Occipital lobe (tissue), 2 donors: ENCODE measurements around the gene RRBP1. TPM values are rescaled to one million over a fixed set of nuclear protein-coding genes. Genes with fewer than 3 reads are reported as not detected.

ENCODE experiments used
- DNase-seq: peaks from one replicate; lab custom pipeline; 2025; lab: John Stamatoyannopoulos, UW
- total RNA-seq: library from RNA; depleted of rRNA; stranded (reverse); fragments of >200 nt; gene quantifications from one replicate; pipeline ENCODE4 v1.2.3, GENCODE V29; 2014

RRBP1 gene
- total RNA-seq, 1 donor from 2014 or later: 5.6 TPM

DNA sequence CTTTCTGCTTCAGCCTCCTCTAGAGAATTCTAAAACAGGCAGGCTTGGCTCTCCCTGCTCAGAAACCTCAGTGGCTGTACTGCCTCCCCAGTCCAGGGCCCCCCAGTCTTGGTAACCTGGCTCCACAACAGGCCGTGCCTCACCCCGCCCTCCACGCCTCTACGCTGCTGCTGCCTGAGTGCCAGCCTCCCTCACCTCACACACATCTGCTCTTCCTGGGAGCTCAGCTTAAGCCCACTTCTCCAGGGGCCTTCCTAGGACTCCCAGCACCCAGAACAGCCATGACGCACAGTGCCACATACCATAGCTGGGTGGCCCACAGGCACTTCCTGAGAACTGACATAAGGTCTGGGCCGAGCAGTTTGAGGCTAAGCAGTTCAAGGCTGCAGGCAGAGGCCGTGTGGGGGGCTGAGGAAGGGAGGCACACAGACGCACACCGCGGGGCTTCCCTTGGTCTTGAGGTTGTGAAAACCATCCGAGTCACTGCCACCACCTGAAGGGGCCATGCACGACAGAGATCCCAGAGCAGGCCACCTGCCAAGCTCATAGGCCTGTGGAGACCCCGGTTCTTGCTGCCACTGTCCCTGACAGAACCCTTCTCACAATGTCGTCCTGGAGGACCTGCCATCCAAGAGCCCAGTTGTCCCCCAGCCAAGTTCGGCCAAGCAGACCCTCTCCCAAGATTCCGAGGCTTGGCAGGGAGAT lies 69.6 kb downstream of the RRBP1 start:
- DNase-seq: no peak

DNA sequence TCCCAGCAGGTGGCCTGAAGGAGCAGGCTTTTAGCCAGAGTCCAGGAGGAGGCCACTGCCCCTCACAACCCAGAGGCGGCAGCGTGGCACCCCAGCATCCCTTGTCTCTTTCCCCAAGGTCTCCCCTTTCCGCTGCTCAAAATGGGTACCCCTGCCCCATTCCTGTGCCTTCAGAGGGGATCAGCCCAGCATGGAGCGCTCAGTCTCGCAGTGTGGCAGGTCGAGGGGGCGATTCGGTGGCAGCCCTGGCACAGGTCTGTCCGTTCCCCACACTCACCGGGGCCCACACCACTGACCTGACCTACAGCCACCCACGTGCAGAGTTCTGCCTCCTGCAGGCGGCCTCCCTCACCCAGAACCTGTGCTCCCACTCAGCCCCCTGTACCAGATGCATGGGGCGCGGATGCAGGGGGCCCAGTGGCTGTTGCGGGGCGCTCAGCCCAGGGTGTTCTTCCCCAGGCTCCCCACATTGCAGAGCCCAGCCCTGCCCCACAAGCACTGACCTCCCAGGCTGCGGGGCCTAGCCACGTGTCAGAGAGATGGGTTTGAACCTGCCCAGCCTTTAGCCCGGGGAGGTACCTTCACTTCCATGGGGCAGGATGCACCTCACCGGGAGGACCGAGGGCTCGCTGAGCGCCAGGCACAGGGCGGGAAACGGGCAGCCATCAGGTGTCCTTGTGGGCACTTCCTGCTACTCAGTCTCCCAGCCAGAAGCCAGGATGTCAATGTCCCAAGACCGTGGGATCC lies 70.3 kb downstream of the RRBP1 start:
- DNase-seq: no peak

DNA sequence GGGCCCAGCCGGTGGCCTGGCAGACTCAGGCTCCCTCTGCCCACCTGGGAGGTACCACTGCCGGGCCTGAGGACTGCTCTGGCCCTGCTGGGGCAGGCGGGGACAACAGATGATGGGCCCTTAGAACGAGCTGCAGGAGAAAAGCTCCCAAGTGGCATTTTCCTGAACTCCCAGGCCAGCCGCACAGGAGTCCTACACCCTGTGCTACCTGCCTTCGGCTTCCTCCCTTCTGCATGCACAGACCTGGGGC lies 70.8 kb downstream of the RRBP1 start:
- no peak for DNase-seq

DNA sequence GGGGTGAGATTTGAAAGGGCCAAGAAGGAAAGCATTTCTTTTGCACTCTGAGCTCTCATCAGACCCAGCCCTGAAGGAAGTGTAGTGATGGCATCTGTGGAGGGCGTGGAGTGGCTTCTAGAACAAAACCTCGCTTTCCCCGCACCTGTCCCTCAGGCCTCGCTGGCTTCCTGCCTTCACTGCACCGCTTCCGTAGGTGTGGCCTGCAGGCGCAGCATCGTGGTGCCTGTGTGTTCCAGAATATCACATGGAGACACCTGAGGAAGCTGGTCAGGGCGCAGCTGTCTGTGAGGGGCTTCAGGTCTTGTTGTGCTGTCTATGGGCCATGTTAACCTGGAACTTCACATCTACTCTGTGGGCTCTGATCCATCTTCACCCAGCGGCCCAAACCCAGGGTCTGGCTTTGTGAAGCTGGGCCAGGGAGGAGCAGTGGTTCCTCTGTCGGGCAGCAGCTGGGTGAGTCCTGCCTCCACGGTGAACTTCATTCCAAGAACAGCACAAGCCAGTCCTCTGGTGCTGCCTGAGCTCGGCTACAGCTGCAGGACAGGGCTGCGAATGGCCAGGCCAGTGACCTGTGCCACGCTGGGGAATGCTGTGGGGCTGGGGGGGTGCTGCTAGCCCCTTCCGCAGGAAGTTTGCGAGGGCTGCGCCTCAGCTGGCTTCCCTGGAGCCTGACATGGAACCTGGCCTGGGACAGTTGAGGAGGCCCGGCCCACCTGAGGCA lies 71.3 kb downstream of the RRBP1 start:
- no peak for DNase-seq

DNA sequence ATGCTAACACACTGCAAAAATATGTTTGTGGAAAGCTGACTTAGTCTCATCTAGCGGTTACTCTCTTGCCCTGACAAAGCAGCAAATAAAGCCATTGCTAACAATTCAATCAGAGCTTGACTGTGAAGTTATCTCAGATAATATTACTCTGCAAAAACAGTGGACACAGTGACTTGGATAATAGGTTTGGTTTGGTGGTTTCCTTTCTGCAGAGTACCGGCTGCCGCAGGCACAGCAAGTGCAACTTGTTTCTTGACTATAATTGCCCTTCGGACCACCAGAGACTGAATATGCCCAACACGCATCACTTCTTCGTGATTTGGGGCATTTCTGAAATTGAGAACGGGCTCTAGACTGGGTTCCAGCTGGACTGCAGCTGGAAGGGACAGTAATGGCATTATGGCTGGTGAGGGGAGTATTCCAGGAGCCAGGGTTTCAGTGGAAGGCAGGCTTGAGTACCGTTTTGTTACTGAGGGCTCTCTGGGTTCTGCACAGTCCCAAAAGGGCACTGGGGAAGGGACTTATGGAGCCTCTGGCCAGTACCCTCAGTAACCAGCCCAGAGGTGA lies 72.1 kb downstream of the RRBP1 start:
- DNase-seq: no peak

DNA sequence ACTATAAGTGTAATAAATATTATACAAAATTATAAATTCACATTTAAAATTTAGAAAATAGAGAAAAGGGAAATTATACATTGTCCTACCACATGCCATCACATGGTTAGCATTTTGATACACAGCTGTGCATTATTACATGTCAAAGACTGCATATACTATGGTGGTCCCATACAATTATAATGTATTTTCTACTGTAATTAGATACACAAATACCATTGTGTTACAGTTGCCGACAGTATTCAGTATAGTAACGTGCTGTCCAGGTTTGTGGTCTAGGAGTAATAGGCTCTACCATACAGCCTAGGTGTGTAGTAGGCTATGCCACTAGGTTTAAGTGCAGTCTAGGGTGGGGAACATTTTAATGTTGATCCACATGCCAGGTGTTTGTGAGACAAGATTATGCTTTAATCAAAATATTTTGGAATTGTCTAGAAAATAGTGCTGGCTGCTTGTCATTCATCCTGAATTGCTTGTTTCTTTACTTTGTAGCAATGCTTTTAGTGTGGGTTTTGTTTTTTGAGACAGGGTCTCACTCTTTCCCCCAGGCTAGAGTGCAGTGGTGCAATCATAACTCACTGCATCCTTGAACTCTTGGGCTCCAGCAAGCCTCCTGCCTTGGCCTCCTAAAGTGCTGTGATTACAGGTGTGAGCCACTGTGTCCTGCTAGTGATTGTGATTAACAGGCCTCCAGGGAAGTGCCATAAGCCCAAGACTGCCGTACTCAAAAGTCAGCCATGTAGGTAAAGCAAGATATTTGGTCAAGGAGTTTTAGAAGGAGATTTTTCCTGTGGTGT lies 73.1 kb downstream of the RRBP1 start:
- DNase-seq: no peak

DNA sequence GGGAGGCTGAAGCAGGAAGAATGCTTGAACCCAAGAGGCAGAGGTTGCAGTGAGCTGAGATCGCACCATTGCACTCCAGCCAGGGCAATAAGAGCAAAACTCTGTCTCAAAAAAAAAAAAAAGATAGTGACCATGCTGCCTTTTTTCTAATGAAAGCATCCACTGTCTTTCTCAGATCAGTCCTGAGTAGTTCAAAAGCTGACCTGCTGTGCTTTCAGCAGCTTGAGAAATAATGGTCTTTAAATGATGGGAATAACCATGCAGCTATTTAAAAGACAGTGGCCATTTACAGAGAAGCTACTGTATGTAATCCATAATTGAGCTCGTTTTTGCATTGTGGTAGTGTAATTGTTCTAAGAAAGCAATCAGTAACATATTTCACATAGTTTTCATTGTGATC lies 76.0 kb downstream of the RRBP1 start:
- no peak for DNase-seq

DNA sequence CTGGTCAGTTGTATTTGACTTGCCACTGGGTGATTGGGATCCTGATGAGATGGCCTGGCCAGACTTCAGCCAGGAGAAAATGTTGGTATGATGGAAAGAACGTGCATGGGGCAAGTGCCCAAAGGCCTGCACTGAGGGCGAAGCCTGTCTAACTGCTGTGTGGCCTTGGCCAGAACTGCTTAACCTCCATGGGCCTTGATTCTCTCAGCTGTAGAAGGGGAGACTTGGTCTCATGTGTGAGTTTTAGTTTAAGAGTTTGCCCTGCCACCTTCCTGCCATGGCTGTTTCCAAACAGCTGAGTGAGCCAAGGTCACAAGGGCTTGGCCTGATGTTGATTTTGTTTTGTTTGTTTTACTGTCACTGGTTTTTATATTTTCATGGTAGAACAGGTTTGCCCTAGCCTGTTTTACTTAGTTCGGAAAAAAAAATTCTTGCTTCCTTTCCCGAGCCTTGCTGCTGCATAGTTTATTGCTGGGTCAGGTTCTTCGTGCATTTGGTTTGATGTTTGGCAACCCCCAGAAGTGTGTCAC lies 76.8 kb downstream of the RRBP1 start:
- DNase-seq: no peak

DNA sequence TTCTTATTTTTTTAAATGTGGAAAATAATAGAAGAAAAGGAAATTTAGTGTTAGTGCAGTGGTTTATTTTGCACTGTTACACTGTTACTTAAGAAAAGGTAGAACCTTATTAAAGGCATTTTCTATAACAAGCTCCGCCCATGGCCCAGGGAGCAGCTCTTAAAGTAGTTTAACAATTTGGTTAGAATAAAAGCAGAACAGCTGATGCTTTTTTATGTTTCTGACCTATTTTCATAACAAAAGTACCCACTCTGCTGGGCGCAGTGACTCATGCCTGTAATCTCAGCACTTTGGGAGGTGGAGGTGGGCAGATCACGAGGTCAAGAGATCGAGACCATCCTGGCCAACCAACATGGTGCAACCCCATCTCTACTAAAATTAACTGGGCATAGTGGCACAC lies 79.5 kb downstream of the RRBP1 start:
- DNase-seq: no peak

DNA sequence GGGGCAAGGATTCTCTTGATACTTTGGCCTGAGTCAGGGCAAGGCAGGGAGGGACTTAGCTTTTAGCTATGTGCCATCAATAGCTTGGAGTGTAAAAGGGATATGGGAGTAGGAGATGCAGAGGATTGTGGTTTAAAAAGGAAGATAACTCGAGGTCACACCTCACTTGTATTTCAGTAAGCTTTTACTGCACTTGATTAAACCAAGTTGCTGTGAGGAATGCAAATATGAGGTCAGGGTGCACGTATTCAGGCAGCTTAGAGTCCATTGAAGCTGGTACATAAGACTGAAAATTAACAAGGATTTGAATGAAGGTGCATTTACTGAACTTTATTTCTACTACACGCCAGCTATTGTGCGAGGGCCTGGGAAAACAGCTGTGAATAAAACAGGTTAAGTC lies 80.1 kb downstream of the RRBP1 start:
- DNase-seq: no peak

DNA sequence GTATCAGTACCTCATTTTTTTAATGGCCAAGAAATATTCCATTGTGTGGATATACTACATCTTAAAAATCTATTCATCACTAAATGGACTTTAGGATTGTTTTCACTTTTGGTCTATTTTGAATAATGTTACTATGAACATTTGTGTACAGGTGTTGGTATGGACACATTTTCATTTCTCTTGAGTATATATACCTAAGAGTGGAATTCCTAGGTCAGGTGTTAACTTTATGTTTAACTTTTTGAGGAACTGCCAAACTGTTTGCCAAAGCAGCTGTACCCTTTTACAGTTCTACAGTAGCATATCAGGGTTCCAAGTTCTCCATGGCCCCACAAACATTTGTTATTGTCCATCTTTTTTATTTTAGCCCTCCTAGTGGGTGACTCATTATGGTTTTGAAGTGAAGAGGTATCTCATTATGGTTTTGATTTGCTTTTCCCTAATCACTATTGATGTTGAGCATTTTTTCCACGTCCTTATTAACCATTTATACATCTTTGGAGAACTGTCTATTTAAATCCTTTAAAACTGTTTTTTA lies 84.0 kb downstream of the RRBP1 start:
- DNase-seq: no peak

DNA sequence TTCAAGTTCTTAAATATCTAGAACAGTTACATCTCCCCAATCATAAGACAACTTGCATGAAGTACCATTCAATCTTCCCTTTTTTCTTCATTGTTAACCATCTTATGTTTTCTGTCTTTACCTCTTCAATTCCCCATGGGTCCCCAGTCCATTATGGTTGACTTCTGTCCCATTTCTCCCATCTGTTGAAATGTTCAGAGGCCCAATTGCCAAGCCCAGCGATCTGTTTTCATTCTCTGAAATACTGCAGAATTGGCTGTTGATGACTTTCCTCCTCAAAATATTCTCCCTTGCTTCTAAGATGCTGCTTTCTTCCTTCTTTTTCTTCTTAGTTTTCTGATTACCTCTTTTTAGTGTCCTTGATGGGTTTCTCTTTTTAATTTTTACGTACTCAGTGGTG lies 86.2 kb downstream of the RRBP1 start:
- DNase-seq: no peak

DNA sequence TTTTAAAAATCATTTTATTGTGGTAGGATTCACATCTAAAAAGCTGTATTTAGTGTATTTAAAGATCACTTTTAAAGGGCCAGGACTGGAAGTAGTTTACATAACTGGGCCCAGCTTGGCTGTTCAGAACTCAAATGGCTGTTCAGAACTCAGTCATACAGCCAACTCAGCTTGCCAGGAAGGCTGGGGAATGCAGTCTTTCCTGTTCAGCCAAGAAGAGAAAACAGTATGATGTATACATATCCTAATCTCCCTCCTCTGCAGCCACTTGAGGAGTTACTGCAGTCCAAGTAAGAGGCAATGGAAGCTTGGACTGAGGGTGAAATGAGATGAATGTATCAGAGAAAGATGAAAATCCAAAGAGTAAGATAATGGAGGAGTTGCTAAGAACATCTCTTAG lies 87.6 kb downstream of the RRBP1 start:
- DNase-seq: no peak

DNA sequence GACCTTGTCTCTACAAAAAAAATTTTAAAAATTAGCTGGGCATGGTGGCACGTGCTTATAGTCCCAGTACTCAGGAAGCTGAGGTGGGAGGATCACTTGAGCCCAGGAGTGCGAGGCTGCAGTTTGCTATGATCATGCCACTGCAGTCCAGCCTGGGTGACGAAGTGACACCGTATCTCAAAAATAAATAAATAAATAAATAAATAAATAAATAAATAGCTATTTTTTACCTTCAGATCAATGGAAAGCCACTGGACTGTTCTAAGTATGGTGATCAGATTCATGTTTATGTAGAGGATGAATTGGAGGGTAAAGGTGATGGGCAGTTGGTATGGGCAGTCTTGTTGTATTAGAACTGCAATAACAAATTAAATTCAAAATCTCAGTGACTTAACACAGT lies 88.1 kb downstream of the RRBP1 start:
- no peak for DNase-seq

DNA sequence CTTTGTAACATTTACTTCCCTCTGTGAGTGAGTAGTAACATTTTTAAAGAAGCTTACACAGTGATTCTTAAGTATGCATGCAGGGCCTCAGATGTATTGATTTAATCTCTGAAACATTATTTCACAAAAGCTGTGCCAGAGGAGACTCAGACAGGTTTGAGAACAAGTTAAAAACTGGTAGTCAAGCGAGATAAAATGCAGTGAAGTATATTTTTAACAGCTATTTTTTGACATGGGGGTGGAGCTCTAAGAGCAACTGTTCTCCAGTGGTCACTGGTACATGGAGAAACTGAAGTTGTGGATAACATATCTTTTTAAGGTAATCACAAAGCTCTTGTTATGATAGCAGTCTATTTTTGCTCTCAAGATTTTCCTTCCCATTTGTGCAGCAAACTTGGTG lies 91.8 kb downstream of the RRBP1 start:
- no peak for DNase-seq

DNA sequence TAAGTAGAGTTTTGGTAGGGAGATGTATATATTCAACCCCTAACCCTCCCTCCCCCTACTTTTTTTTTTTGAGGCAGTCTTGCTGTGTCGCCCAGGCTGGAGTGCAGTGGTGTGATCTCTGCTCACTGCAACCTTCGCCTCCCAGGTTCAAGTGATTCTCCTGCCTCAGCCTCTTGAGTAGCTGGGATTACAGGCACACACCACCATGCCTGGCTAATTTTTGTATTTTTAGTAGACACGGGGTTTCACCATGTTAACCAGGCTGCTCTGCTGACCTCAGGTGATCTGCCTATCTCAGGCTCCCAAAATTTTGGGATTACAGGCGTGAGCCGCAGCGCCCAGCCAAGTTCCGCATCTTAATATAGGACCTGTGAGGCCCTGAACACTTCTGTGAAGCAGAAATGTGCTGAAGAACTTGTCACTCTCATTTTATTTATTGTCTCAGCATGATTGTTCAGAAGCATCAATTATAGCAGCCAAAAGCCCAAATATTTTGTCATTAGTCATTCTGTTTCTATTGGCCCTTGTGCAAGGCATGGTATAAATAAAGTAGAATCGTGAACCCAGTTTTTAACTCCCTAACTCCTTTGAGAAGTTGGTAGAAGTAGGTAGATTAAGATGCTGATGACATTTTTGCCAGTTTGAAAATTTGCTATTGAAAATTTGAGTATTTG lies 92.7 kb downstream of the RRBP1 start:
- DNase-seq: no peak

DNA sequence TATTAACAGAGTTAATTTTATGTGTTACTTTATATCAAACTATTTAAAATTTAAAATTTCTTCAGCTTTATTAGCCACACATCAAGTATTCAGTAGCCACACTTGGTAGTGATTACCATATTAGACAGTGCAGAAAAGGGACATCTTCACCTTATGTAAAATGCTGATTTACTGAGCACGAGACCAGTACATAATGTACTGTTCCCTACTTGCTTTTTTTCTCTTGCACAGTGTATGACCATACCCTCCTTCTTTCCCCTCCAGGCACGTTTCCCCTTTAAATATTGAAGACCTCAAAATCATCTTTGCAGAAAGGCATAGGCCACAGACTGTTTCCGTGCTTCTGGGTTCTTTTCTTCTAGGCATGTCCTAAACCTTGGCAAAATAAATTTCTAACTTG lies 94.2 kb downstream of the RRBP1 start:
- no peak for DNase-seq

DNA sequence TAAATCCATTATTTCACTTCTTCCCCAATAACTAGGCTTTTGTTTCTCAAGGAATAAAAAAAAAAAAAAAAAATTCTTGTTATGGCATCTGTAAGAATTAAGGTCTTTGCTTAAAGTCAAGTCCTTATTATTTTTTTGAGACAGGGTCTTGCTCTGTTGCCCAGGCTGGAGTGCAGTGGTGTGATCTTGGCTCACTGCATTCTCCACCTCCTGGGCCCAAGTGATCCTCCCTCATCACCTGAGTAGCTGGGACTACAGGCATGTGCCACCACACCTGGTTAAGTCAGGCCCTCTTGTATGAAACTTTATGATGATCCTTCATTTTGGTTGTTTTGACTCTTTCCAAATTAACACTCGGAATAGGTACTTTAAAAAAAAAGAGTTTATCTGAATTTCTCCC lies 94.9 kb downstream of the RRBP1 start:
- no peak for DNase-seq

DNA sequence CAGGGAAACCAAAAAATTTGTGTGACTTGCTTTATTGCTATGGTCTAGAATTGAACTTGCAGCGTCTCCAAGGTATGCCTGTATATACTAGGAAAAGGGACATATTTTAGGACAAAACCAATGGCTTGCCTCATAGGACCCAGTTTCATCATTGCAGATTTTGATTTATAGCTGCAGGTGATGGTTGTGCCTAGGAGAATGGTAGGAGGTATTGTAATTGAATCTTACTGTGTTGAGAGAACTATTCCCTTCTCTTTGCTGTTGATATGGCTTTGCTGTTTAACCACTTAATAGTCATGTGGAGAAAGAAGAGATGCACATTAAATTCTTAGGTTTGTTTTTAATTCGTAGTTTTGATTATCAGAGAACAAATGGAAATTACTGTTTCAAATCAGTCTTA lies 95.8 kb downstream of the RRBP1 start:
- no peak for DNase-seq

DNA sequence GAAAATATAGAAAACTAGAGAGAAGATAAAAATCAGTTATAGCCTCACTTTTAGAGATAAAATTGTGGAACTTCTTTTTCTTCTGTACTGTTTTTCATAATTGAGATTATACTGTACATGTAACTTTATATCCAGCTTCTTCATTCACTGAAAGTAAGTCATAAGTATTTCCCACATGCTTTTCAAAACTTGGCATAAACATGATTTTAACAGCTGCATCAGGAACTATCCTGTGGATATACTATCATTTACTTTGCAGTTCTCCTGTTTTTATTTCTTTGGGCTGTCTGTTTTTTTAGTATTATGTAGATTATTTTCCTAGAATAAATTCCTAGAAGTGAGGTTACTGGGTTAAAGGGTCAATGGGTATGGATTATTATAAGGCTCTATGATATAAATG lies 97.4 kb downstream of the RRBP1 start:
- DNase-seq: no peak

DNA sequence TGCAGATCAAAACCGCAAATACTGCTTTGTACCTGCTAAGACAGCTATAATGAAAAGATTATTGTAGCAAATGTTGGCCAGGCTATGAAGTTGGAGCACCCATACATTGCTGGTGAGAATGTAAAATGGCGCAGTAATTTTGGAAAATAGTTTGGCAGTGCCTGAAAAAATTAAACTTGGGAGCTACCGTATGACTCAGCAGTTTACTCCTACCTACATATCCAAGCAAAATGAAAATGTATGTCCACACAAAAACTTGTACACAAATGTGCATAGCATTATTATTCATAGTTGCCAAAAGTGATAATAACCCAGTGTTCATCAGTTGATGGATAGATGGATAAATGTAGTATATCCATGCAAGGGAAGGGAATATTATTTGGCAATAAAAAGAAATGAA lies 98.9 kb downstream of the RRBP1 start:
- DNase-seq: no peak
